ENCODE results near the gene ADARB1. TPM values are rescaled to one million over a fixed set of nuclear protein-coding genes. Genes with fewer than 3 reads are reported as not detected.

Gene ADARB1
- polyA plus RNA-seq, 3 donors, result 0.40 to 2.6 (median 1.0) TPM

DNA sequence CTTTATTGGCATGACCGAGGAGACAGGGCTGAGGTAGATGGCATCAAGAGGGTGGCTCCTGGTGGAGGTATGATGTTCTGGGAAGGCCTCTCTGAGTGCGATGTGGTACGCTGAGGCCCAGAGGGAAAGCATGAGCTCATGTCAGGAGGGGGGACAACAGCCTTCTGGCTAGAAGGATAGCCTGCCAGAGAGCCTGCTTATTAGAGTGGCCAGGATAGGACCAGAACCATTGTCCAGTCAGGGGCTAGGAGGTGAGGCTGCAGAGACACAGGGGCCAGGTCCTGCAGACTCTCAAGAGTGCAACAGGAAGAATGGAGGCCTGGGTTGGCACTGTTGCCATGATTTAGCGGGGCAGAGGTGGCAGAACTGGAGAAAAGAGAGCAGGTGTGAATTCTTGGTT lies 7.3 kb downstream of the ADARB1 start:
- H2AFZ ChIP-seq (ENCODE audit: insufficient read depth, low read depth, low read length, poor library complexity, severe bottlenecking), result no peak overlapping the region
- peaks cover 0 to under 1% of the 10 kb centered on the region in 2 donors for H3K27me3 ChIP-seq (ENCODE audit: control insufficient read depth in 2 of 2, insufficient read depth in 2 of 2, low read length in 2 of 2)
- Mint-ChIP-seq H3K27me3 (ENCODE audit: low read depth in 3 of 3) (peaks cover 4 to 24% (median 10%) of the 10 kb centered on the region in 3 donors), H3K36me3 (no peaks in the 10 kb centered on the region), H3K9me3 (peaks cover 0 to 2% (median 0%) of the 10 kb centered on the region in 7 donors), H3K4me1 (peaks cover 31% of the 10 kb centered on the region), H3K27ac (peak overlapping the region in 2 of 7 donors; percentile 35 to 76), H3K4me3 (peak overlapping the region in 1 of 2 donors; percentile 35)
- intact Hi-C loops (cut with micrococcal nuclease), result loop anchor here in 1 of 2 donors (2.0 to 10.0 kb wide), 2 partner anchors 49 to 267 kb away; partner anchors contain the start of gene SUMO3
- no peak overlapping the region for H3K4me2 ChIP-seq (replicated peaks; ENCODE audit: extremely low read depth, low read length, poor library complexity, severe bottlenecking)
- no peaks in the 10 kb centered on the region for H4K20me1 ChIP-seq (ENCODE audit: insufficient read depth, low read length)
- H3K36me3 ChIP-seq (replicated peaks in 1 of 2; ENCODE audit: control insufficient read depth in 1 of 2, insufficient read depth in 2 of 2, low read length in 2 of 2), result no peaks in the 10 kb centered on the region
- no peak for DNase-seq
- peaks cover 15 to 19% of the 10 kb centered on the region in 2 donors for H3K4me1 ChIP-seq (ENCODE audit: control insufficient read depth in 1 of 2, insufficient read depth in 2 of 2, low read length in 2 of 2)
- H3K9ac ChIP-seq (ENCODE audit: insufficient read depth, low read length, poor library complexity, severe bottlenecking), result no peak overlapping the region
- no peaks in the 10 kb centered on the region for H3K79me2 ChIP-seq (ENCODE audit: insufficient read depth, low read length)
- no peak overlapping the region for H3K27ac ChIP-seq (ENCODE audit: low read depth in 1 of 2, low read length in 2 of 2)
- no peak for TF ChIP-seq CTCF (IDR thresholded peaks at IDR 0.05)
- H3K9me3 ChIP-seq (replicated peaks in 1 of 2; ENCODE audit: control insufficient read depth in 1 of 2, insufficient read depth in 1 of 2, low read length in 2 of 2), result no peaks in the 10 kb centered on the region
- no peak overlapping the region for H3K4me3 ChIP-seq (replicated peaks in 1 of 3; ENCODE audit: low read depth in 2 of 3, low read length in 3 of 3)
- WGBS (ENCODE audit: insufficient coverage), result 98% methylated on average over 4 of the region's 4 CpGs

- Histone ChIP-seq H3K9ac (ENCODE audit: insufficient read depth, low read length, poor library complexity, severe bottlenecking) (no peak overlapping the region), H4K20me1 (ENCODE audit: insufficient read depth, low read length) (no peaks in the 10 kb centered on the region), H3K79me2 (ENCODE audit: insufficient read depth, low read length) (no peaks in the 10 kb centered on the region), H3K9me3 (replicated peaks in 1 of 2; ENCODE audit: control insufficient read depth in 1 of 2, insufficient read depth in 1 of 2, low read length in 2 of 2) (no peaks in the 10 kb centered on the region), H3K36me3 (replicated peaks in 1 of 2; ENCODE audit: control insufficient read depth in 1 of 2, insufficient read depth in 2 of 2, low read length in 2 of 2) (no peaks in the 10 kb centered on the region), H3K27me3 (ENCODE audit: control insufficient read depth in 2 of 2, insufficient read depth in 2 of 2, low read length in 2 of 2) (no peaks in the 10 kb centered on the region), H3K4me2 (replicated peaks; ENCODE audit: extremely low read depth, low read length, poor library complexity, severe bottlenecking) (no peak overlapping the region), H3K4me3 (replicated peaks in 1 of 3; ENCODE audit: low read depth in 2 of 3, low read length in 3 of 3) (no peak overlapping the region), H3K4me1 (ENCODE audit: control insufficient read depth in 1 of 2, insufficient read depth in 2 of 2, low read length in 2 of 2) (peaks cover 18 to 25% of the 10 kb centered on the region in 2 donors), H2AFZ (ENCODE audit: insufficient read depth, low read depth, low read length, poor library complexity, severe bottlenecking) (no peak overlapping the region), H3K27ac (ENCODE audit: low read depth in 1 of 2, low read length in 2 of 2) (no peak overlapping the region)
- intact Hi-C loops (cut with micrococcal nuclease), result loop anchor here in 1 of 2 donors (10.0 kb wide), 1 partner anchor 268 kb away; the partner anchor contains the start of gene SUMO3
- Mint-ChIP-seq H3K9me3 (peaks cover 0 to 2% (median 0%) of the 10 kb centered on the region in 7 donors), H3K27me3 (ENCODE audit: low read depth in 3 of 3) (peaks cover 4 to 21% (median 10%) of the 10 kb centered on the region in 3 donors), H3K27ac (no peak overlapping the region), H3K4me3 (no peak overlapping the region), H3K4me1 (peaks cover 37% of the 10 kb centered on the region), H3K36me3 (no peaks in the 10 kb centered on the region)
- no peak for DNase-seq
- no peak for TF ChIP-seq CTCF (IDR thresholded peaks at IDR 0.05)
- WGBS (ENCODE audit: insufficient coverage), result 98% methylated on average over 3 of the region's 4 CpGs
Measured at GRCh38 chr21:45082736-45083135, 8.4 kb downstream of the ADARB1 start.

Measured in CD14-positive monocyte (primary cell).